HG03520 (cell line): ENCODE results near the gene PARD3B.

Experiments
- ATAC-seq: cut with Tn5 transposase; IDR thresholded peaks from one replicate; pipeline ENCODE4 v1.9.1; 2021; ENCODE audit warnings: mild to moderate bottlenecking, moderate library complexity; ENCODE audit not compliant: unreplicated experiment

PARD3B gene, protein sequence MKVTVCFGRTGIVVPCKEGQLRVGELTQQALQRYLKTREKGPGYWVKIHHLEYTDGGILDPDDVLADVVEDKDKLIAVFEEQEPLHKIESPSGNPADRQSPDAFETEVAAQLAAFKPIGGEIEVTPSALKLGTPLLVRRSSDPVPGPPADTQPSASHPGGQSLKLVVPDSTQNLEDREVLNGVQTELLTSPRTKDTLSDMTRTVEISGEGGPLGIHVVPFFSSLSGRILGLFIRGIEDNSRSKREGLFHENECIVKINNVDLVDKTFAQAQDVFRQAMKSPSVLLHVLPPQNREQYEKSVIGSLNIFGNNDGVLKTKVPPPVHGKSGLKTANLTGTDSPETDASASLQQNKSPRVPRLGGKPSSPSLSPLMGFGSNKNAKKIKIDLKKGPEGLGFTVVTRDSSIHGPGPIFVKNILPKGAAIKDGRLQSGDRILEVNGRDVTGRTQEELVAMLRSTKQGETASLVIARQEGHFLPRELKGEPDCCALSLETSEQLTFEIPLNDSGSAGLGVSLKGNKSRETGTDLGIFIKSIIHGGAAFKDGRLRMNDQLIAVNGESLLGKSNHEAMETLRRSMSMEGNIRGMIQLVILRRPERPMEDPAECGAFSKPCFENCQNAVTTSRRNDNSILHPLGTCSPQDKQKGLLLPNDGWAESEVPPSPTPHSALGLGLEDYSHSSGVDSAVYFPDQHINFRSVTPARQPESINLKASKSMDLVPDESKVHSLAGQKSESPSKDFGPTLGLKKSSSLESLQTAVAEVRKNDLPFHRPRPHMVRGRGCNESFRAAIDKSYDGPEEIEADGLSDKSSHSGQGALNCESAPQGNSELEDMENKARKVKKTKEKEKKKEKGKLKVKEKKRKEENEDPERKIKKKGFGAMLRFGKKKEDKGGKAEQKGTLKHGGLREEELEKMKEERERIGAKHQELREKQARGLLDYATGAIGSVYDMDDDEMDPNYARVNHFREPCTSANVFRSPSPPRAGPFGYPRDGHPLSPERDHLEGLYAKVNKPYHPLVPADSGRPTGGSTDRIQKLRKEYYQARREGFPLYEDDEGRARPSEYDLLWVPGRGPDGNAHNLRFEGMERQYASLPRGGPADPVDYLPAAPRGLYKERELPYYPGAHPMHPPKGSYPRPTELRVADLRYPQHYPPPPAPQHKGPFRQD (N-terminal part only)

DNA sequence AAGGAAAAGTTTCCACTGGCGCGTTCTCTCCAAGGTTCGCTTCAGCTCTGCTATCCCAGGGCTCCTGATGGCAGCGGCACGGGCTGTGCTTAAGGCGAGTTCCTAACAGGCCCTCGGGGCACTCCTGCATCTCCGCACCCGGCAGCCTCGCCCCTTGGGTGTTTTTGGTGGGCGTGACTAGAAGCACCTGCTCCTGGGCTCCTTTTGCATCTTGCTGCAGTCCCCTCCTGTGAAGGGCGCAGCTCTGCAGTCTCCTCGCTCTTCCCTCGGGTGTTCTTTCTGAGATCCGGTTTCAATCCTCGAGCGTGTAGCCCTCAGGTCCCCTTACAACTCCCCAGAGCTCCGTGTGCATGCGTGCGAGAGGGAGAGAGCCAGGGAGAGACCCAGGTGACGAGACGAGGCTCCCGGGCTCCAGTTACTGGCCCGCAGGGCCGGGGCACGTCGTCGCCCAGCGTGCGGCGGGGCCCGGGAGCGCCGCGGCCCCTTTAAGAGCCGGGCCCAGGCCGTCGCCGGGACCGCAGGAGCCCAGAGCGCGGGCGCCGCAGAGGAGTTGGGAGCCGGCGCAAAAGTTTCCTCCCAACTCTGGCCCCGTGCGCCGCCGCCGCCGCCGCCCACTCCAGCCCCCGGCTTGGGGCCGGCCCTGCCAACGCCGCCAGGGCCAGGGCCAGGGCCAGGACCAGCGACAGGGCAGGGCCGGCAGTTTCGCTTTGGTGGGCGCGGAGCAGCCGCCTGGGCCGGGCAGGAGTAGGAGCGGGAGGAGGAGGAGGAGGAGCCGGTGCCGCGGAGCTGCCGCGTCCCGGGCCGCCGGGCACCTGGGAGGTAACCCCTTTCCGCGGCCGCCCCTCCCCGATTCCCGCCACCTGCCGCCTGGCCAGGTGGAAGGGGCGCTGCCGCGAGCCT lies at the start of gene PARD3B:
TSS of gene PARD3B (plus strand) at position 515 of the 900 bp plus-strand sequence. CDS start 525 bp downstream, outside the sequence.
- peak; percentile 55 for ATAC-seq

DNA sequence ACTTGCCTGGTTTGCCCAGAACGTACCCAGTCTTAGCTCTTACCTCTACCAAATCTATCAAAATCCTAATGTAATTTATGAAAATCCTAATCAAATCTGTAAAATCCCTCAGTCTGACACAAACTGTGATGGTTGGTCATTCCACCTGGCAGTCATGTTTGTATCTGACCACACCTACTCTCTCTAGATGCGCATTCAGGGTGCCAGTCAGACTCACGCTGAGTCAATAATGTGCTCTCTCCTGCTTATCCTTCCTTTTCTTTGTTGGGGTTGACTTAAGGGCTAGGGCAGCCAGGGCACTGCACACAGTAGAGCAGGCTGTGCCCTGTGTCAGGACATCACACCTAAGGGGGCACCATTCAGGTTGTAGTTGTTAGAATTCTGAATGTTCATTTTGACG lies 48.5 kb upstream of the PARD3B start:
- no peak for ATAC-seq

DNA sequence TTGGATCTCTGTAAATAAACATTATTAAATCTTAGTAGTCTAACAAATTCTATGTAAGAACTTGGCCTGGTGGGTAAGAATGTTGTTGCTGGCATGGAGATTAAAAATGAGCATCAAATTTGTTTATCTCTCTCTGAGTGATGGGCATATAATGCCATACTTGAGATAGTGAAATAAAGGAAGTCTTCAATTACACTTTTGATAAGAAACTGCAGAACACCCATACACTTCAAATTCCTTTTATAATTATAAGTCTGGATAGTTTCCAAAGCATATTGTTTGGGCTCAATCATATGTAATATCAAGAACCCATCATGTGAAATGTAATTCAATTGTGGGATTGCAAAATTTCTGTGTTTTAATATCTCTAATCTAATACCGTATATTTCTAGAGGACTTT lies 47.4 kb upstream of the PARD3B start:
- no peak for ATAC-seq

DNA sequence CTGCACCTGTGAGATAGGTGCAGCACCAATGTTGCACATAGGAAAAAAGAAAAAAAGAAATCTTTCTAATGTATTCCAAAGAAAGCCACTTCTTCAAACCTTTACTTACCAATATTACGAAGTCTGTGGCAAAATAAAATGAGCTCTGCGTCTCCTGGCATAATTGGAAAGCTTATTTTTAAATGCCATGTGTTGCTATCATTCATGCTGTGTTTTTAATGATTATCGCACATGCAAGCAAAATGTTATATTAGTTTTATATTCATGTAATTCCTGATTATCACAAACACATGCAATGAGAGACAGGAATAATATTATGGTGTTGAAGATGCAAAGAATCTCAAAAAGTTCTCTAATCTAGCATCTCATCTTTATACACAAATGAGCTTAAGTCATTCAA lies 47.0 kb upstream of the PARD3B start:
- ATAC-seq = no peak

DNA sequence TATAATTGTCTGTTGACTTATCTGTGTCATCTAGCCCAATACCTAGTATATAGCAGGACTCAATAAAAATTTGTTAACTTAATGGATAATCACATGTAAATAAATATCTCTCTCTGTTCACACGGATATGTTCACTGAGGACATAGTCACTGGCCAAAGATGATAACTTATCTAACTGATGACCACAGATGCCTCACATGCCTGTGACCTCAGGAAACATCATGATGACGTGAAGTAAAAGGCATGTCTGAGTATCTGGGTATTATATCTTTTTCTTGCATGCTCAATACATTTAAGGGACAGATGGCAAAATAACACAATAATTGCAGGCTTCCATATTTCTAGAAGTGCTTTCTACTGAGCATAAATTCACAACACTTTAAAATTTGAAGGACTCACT lies 41.4 kb upstream of the PARD3B start:
- no peak for ATAC-seq

DNA sequence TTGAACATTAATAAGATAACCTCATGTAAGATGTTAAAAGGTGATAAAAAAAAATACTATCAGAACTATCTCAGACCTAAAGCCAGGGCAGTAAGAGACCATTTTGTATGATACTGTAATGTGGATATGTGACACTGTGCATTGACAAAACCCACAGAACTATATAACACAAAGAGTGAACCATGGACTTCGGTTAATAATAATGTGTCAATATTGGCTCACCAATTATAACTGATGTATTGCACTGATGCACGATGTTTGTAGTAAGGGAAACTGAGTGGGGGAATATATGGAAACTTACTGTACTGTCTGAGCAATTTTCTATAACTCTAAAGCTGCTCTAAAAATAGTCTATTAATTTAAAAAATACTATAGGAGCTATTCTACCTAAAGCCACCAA lies 40.7 kb upstream of the PARD3B start:
- no peak for ATAC-seq

DNA sequence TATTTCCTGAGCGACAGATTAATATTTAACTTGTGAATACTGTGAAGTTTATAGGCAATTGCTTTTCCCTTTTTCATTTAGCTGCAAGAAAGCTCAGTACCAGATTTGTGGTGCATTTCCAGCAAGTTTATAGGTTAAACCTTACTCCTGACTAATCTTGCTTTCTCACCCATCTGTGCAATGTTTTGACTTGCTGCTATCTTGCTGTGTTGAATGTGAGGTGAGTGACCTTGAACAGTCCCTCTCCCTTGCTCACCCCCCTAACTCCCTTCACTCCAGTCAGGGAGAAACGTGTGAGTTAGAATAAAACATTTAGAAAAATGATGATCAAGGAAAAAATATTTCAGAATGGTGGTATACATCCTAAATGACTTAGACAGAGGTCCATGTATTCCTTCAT lies 39.8 kb upstream of the PARD3B start:
- ATAC-seq = no peak

DNA sequence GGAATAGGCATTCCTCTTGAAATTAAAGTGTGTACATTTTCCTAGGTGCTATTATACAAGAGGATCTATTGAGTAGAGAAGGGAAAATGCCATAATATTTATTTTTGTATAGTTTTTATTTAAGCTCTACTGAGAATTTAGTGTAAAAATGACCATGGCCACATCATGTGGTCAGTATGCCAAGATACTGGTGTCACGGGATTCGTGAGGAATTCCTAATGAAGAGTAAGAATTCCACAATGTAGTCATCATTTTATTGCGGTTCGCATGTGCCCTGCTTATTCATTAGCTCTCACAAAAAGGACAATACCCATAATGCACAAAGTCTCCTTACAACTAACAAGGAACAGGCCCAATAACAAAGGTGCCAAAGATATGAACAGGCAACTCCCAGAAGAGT lies 39.3 kb upstream of the PARD3B start:
- ATAC-seq = no peak

DNA sequence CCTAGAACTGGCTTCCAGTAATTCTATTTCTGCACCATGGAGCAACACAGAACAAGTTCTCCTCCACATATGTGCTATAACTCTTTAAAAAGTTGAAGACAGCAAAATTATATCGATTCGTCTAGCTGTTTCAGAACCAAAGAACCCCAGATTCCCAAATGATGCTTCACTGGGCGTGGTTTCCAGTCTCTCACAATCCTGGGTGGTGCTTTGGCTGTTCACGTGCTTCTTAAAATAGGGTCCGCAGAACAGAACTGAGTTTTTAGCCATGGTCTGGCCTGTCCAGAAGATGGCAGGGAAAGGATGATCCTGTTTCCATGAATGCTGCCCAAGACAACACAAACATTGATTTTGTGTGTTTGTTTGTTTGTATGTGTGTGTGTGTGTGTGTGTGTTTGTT lies 37.6 kb upstream of the PARD3B start:
- no peak for ATAC-seq

DNA sequence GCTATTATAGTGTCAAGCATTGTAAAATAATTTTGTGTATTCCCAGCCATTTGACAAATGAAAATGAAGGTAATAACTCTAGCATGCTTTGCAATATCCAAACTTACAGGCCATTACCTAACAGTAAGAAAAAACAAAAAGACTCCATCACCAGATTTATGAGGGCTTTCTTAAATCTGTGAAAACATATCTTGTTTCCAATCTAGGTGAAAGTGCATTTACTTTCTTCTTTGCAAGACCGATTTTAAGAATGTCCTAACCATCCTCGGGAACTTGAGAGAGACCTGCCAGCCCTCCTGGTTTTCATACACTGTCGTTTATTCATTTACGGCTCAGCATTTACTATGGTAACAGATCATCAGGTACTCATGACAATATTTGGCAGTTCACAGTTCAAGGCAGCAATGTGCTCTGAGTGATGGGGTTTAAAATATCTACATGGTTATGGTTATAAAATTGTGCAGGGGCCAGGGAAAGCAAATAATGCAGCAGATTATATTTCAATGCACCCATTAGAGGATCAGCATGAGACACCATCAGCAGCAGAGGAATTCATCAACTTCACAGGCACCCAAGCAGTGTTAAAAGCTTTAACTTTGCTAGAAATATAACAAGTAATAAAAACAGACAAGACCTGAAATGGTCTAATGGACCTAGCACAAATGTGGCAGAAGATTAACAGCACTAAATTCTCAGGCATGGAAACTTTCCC lies 34.4 kb upstream of the PARD3B start:
- no peak for ATAC-seq

DNA sequence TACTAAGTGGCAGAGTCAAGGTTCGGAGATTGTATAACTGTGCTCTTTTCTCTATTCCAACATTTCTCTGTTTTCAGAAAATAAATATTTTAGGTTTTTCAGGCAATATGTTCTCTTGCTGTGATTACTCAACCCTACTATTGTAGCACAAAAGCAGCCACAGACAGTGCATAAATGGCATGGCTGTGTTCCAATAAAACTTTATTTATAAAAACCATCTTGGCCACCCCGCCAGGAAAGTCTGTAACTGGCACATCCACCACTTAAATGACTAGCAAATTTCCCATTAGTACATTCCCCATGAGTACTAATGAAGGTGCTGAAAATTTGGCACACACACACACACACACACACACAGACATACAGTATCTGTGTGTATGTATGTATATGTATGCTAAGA lies 30.8 kb upstream of the PARD3B start:
- no peak for ATAC-seq

DNA sequence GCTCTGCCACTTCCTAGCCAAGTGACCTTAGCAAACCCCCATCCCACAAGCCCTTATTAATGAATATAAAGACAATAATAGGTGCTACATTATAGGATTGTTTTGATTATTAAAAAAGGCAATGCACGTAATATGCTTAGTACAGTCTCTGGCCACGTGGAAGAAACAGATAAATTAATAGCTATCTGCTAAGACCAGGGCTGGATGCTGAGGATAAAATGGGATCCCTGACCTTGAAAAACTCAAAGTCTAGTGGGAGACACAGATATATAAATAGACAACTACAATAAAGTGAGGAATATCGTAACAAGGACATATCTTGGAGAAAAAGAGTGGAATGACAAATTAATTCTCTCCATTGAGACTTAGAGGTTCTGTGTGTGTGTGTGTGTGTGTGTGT lies 29.9 kb upstream of the PARD3B start:
- no peak for ATAC-seq

DNA sequence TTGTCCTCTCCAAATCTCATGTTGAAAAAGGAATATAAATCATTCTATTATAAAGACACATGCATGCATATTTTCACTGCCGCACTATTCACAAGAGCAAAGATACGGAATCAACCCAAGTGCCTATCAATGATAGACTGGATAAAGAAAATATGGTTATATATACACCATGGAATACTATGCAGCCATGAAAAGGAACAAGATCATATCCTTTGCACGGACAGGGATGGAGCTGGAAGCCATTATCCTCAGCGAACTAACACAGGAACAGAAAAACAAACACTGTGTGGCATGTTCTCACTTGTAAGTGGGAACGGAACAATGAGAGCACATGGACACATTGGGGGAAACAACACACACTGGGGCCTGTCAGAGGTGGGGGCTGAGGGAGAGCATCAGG lies 28.1 kb upstream of the PARD3B start:
- no peak for ATAC-seq

DNA sequence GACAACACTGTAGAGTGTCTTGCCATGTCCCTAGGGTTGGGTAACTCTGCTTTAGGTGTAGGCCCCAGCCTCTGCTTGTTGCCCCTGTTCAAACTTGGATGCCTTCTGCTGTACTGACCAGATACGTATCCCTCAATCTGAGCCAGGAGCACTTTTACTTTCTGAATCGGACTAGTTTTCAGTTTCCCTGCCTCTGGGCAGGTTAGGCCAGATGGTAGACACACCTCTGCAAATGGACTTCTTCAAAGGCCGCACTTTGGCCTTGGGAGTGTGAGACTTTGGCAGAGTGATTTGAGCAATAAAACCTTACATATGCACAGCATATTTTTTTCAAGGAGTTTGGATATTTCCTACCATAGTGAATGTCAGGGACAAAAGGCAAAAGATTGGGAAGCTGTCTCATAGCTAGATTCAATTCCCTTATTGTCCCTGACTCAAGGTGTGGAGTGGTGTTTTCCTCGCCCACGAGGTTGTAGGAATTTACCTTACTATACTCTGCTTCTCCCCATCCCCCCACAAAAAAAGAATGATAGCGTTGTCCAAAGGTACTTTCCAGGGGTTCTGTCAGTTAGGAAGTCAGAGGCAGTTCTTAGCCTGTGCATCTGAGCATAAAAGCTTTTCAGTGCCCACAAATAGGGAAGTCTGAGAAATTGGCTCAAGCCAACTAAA lies 15.3 kb upstream of the PARD3B start:
- no peak for ATAC-seq

DNA sequence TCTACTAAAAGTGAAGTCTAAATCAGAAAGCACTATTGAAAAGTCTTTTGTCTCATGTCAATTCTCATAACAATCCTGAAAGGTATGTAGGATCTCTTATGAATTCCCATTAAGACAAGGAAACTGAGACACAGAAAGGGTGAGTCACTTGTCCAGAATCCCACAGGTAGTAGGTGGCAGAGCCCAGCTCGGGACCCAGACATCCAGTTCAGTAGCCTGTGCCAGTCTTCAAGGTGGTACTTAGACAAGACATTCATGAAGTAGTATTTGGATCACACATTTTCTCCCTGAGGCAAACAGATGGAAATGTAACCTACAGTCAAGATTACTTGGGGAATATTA lies 14.8 kb upstream of the PARD3B start:
- no peak for ATAC-seq

DNA sequence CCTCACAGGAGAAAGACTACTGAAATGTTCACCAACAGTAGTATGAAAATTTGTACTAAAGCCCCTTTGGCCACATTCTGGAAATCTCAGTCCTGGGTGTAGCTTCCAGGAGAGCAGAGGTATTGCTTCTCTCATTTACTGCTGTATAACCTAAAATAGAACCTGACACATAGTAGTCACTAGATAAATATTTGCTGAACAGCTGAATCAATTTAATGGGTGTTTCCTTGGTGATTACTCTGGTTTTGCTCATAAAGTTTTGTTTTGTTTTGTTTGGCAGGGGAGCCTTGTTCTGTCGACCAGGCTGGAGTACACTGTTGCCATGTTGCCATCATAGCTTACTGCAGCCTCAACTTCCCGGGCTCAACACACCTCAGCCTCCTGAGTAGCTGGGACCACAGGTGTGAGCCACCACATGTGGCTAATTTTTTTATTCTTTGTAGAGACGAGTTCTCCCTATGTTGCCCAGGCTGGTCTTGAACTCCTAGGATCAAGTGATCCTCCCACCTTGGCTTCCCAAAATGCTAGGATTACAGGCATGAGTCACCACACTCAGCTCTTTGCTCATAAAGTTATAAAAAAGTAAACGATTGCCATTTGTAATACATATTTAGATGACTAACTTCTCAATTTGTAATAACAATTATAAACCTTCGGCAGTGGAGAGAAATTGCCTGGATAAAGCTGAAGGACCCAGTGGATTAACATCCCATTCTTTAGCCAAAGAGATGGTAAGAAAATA lies 11.5 kb upstream of the PARD3B start:
- no peak for ATAC-seq

DNA sequence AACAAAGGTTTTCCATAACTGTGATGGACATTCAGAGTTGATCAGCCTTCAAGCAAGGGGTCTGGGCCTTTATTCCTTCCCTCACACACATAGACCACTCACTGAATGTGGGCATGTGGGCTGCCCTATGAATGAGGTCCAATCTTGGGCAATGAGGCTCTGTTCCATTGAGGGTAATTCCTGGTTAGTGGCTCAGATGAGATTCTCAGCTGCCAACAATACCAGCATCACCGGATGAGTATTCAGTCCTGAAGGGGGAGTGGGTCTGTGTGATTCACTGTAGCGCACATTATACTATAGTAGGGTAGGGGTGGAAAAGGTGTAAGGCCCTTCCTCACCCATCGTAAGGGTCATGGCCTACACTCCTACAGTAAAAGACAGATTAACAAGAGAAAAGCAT lies 9.9 kb upstream of the PARD3B start:
- ATAC-seq = no peak

DNA sequence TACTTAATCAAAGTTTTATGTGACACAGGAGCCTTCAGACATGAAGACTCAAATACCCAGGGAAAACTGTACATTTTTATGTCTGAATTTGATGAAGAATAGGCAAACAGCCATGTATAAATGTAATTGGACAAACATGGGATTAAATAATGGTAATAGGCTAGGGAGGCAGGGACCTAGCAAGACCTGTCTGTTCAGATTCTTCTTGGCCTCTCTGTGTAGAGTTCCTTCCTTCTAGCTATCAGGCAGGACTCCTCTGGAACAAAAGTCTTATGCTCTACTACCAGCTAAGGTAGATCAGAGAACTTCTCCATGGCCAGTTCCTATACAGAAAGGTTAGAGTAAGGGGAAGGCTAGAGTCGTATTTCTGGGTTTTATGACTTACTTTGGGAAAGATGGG lies 9.5 kb upstream of the PARD3B start:
- no peak for ATAC-seq
